ENCODE data around the gene GRK4. TPM values are rescaled to one million over a fixed set of nuclear protein-coding genes. Genes with fewer than 3 reads are reported as not detected.

The GRK4 gene
- total and polyA plus RNA-seq, 2 of the 4 experiments (the other 2 are of a cell fraction): 1.6 to 2.2 TPM

DNA sequence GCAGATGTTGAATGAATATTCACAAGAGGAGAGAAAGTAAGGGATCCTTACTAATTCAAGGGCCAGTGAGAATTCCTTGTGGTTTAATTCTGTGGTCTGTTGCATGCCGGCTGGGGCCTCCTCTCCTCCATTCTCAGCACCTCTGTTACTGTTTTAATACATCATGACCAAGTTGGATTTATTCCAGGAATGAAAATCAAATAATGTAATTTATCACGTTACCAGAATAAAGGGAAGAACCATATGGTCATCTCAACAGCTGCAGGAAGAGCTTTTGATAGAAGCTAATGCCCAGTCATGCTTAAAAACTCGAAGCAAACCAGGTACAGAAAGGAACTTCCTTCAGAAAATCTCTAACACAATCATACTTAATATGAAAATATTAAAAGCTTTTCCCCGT lies 54.1 kb downstream of the GRK4 start:
- Histone ChIP-seq H4K8ac (ENCODE audit: low read depth in 2 of 2, low read length in 2 of 2) (no peak overlapping the region), H3K18ac (ENCODE audit: low read depth, low read length) (no peak overlapping the region), H4K91ac (ENCODE audit: insufficient read depth, low read depth, low read length) (no peak overlapping the region), H3K27me3 (ENCODE audit: control insufficient read depth, insufficient read depth, low read length) (peaks cover 22% of the 10 kb centered on the region), H2AK9ac (replicated peaks; ENCODE audit: low read depth, low read length, poor library complexity) (no peak overlapping the region), H2BK15ac (ENCODE audit: low read depth, low read length) (no peak overlapping the region), H3K9me1 (ENCODE audit: insufficient read depth, low read length) (no peaks in the 10 kb centered on the region), H3K4me3 (ENCODE audit: insufficient read depth, low read depth, low read length) (no peak overlapping the region), H3K9ac (ENCODE audit: low read depth, low read length) (no peak overlapping the region), H3K4me1 (ENCODE audit: control insufficient read depth, insufficient read depth, low read length) (no peaks in the 10 kb centered on the region), H2AK5ac (ENCODE audit: low read depth, low read length) (no peak overlapping the region), H2BK20ac (ENCODE audit: low read depth, low read length) (no peak overlapping the region), H3K36me3 (ENCODE audit: control insufficient read depth, insufficient read depth, low read length) (no peaks in the 10 kb centered on the region), H3K4ac (ENCODE audit: low read depth, low read length) (no peak overlapping the region), H3K23ac (ENCODE audit: low read depth, low read length) (no peak overlapping the region), H4K20me1 (ENCODE audit: insufficient read depth, low read length) (no peaks in the 10 kb centered on the region), H3K9me3 (ENCODE audit: control insufficient read depth, insufficient read depth, low read length) (no peaks in the 10 kb centered on the region), H3K79me1 (ENCODE audit: low read depth in 1 of 2, low read length in 2 of 2) (no peaks in the 10 kb centered on the region), H2BK120ac (ENCODE audit: low read depth, low read length) (no peak overlapping the region), H3K56ac (ENCODE audit: extremely low read depth, insufficient read depth, low read length) (no peak overlapping the region), H2AFZ (replicated peaks; ENCODE audit: low read length, poor library complexity) (no peak overlapping the region), H3K27ac (ENCODE audit: insufficient read depth, low read length) (no peak overlapping the region), H2BK5ac (ENCODE audit: low read depth, low read length, poor library complexity, severe bottlenecking) (no peak overlapping the region), H4K5ac (ENCODE audit: low read depth, low read length) (no peak overlapping the region), H3K4me2 (ENCODE audit: low read depth, low read length) (no peak overlapping the region), H3K14ac (replicated peaks; ENCODE audit: low read depth, low read length) (no peak overlapping the region)
- dilution Hi-C loops (cut with HindIII; ENCODE audit: low sequenced_read_pairs, unreplicated experiment) (no loop called here), in situ Hi-C loops (cut with MboI; ENCODE audit: low sequenced_read_pairs) (no loop called here), intact Hi-C loops (cut with micrococcal nuclease) (no loop called here)
- TF ChIP-seq POLR2A (IDR thresholded peaks at IDR 0.05; ENCODE audit: low read depth, low read length): no peak
- TF ChIP-seq FOS (IDR thresholded peaks at IDR 0.05; ENCODE audit: low read depth, low read length): no peak
- TF ChIP-seq, protein P1, sequence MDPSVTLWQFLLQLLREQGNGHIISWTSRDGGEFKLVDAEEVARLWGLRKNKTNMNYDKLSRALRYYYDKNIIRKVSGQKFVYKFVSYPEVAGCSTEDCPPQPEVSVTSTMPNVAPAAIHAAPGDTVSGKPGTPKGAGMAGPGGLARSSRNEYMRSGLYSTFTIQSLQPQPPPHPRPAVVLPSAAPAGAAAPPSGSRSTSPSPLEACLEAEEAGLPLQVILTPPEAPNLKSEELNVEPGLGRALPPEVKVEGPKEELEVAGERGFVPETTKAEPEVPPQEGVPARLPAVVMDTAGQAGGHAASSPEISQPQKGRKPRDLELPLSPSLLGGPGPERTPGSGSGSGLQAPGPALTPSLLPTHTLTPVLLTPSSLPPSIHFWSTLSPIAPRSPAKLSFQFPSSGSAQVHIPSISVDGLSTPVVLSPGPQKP (IDR thresholded peaks at IDR 0.05; ENCODE audit: borderline replicate concordance, low read depth, low read length): no peak
- TF ChIP-seq CHD1 (IDR thresholded peaks at IDR 0.05; ENCODE audit: low read depth, low read length): no peak
- TF ChIP-seq, protein P2, sequence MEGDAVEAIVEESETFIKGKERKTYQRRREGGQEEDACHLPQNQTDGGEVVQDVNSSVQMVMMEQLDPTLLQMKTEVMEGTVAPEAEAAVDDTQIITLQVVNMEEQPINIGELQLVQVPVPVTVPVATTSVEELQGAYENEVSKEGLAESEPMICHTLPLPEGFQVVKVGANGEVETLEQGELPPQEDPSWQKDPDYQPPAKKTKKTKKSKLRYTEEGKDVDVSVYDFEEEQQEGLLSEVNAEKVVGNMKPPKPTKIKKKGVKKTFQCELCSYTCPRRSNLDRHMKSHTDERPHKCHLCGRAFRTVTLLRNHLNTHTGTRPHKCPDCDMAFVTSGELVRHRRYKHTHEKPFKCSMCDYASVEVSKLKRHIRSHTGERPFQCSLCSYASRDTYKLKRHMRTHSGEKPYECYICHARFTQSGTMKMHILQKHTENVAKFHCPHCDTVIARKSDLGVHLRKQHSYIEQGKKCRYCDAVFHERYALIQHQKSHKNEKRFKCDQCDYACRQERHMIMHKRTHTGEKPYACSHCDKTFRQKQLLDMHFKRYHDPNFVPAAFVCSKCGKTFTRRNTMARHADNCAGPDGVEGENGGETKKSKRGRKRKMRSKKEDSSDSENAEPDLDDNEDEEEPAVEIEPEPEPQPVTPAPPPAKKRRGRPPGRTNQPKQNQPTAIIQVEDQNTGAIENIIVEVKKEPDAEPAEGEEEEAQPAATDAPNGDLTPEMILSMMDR (conservative IDR thresholded peaks at IDR 0.05; ENCODE audit: low read depth, low read length): no peak
- TF ChIP-seq RAD21 (IDR thresholded peaks at IDR 0.05; ENCODE audit: low read length): no peak
- TF ChIP-seq SMC3 (IDR thresholded peaks at IDR 0.05; ENCODE audit: low read depth, low read length): no peak
- no peak for TF ChIP-seq RCOR1 (IDR thresholded peaks at IDR 0.05; ENCODE audit: insufficient replicate concordance, low read length)
- TF ChIP-seq MXI1 (IDR thresholded peaks at IDR 0.05; ENCODE audit: borderline replicate concordance, low read depth, low read length): no peak
- no peak for TF ChIP-seq MAFK (IDR thresholded peaks at IDR 0.05; ENCODE audit: low read depth, low read length)
- TF ChIP-seq CEBPB (IDR thresholded peaks at IDR 0.05; ENCODE audit: low read depth, low read length): no peak
- TF ChIP-seq MAZ (IDR thresholded peaks at IDR 0.05; ENCODE audit: borderline replicate concordance, low read depth, low read length): no peak
- TF ChIP-seq RFX5 (IDR thresholded peaks at IDR 0.05; ENCODE audit: low read depth, low read length): no peak
- no peak for TF ChIP-seq BHLHE40 (IDR thresholded peaks at IDR 0.05; ENCODE audit: low read depth, low read length)
- TF ChIP-seq, protein P3, sequence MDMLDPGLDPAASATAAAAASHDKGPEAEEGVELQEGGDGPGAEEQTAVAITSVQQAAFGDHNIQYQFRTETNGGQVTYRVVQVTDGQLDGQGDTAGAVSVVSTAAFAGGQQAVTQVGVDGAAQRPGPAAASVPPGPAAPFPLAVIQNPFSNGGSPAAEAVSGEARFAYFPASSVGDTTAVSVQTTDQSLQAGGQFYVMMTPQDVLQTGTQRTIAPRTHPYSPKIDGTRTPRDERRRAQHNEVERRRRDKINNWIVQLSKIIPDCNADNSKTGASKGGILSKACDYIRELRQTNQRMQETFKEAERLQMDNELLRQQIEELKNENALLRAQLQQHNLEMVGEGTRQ (IDR thresholded peaks at IDR 0.05; ENCODE audit: low read depth, low read length): no peak
- TF ChIP-seq NFE2L2 (IDR thresholded peaks at IDR 0.05; ENCODE audit: low read depth, low read length): no peak
- WGBS, 2 experiments (ENCODE audit: extremely low coverage in 2 of 2, insufficient read length in 1 of 2): no CpG with 5 or more reads among the region's 4 CpGs
- ChIA-PET CTCF (interaction anchor here (0.6 kb wide), 1 partner anchor 166 kb away, joined by 3 read pairs; no protein-coding TSS in a partner anchor), POLR2A (ENCODE audit: unreplicated experiment) (no interaction called here)
- ATAC-seq (ENCODE audit: low read depth) (no peak), DNase-seq (no peak)
- no TSS peak for BruUV-seq (replicated peaks)
